GM23338 (cell line): Measurements from ENCODE around the gene VPS4A.

ENCODE experiments used
- CREB1 ChIP-seq: fragments of 250-450 bp; sonication (Bioruptor Pico); IDR thresholded peaks from 2 replicates; pipeline ENCODE4 v1.5.0; 2020; ENCODE audit warnings: low read depth, mild to moderate bottlenecking, moderate library complexity
- CTCF ChIP-seq, 2 experiments: fragments of 200-600 bp in 1 of 2; sonication (generic) in 1 of 2; conservative IDR thresholded peaks; 2 replicates each; pipeline versions ENCODE4 v1.5.1 to v1.6.1; 2016 to 2017; ENCODE audit warnings: antibody characterized with exemption in 2 of 2, low read depth in 2 of 2, mild to moderate bottlenecking in 2 of 2, moderate library complexity in 1 of 2
- EZH2 ChIP-seq: fragments of 200-600 bp; sonication (generic); IDR thresholded peaks from one replicate; pipeline ENCODE4 v1.8.0; 2017; ENCODE audit warnings: antibody characterized with exemption, mild to moderate bottlenecking, low read depth; ENCODE audit not compliant: unreplicated experiment
- EZH2phosphoT487 ChIP-seq: fragments of 200-600 bp; sonication (generic); IDR thresholded peaks from one replicate; pipeline ENCODE4 v1.8.1; 2018; ENCODE audit warnings: antibody characterized with exemption; ENCODE audit not compliant: unreplicated experiment
- JUNB ChIP-seq: IDR thresholded peaks from one replicate; pipeline ENCODE4 v1.6.1; 2016; ENCODE audit warnings: antibody characterized with exemption; ENCODE audit not compliant: unreplicated experiment
- POLR2AphosphoS5 ChIP-seq: IDR thresholded peaks from 2 replicates; pipeline ENCODE4 v1.6.1; 2016; ENCODE audit warnings: antibody characterized with exemption, low read depth
- TF ChIP-seq, protein P1 (sequence below): IDR thresholded peaks from one replicate; pipeline ENCODE4 v1.6.1; 2018; ENCODE audit warnings: antibody characterized with exemption; ENCODE audit not compliant: unreplicated experiment

DNA sequence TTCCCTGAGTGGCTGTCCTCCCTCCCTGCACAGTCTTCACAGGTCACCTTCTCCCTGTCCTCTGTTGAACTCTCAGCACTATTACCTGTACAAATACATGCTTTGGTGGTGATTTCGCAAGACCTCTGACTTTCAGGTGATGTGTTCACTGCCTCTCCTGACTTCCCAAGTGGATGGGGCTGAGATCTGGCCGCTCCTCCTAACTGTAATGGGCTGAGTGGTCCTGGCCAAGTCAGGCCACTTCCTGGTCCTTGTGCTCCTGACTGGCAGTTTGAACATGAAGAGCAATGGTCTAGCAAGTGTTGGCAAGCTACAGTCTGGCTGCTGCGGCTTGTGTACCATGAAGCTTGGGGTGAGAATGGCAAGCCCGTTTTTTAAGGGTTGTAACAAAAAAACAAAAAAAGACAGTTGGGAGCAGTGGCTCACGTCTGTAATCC is 52.1 kb downstream of the VPS4A start:
- TF ChIP-seq CREB1 (no peak), CTCF (conservative IDR thresholded peaks at IDR 0.05; ENCODE audit: low read depth in 2 of 2) (no peak), JUNB (no peak), EZH2 (no peak), POLR2AphosphoS5 (no peak), EZH2phosphoT487 (no peak)
- TF ChIP-seq, protein P1, sequence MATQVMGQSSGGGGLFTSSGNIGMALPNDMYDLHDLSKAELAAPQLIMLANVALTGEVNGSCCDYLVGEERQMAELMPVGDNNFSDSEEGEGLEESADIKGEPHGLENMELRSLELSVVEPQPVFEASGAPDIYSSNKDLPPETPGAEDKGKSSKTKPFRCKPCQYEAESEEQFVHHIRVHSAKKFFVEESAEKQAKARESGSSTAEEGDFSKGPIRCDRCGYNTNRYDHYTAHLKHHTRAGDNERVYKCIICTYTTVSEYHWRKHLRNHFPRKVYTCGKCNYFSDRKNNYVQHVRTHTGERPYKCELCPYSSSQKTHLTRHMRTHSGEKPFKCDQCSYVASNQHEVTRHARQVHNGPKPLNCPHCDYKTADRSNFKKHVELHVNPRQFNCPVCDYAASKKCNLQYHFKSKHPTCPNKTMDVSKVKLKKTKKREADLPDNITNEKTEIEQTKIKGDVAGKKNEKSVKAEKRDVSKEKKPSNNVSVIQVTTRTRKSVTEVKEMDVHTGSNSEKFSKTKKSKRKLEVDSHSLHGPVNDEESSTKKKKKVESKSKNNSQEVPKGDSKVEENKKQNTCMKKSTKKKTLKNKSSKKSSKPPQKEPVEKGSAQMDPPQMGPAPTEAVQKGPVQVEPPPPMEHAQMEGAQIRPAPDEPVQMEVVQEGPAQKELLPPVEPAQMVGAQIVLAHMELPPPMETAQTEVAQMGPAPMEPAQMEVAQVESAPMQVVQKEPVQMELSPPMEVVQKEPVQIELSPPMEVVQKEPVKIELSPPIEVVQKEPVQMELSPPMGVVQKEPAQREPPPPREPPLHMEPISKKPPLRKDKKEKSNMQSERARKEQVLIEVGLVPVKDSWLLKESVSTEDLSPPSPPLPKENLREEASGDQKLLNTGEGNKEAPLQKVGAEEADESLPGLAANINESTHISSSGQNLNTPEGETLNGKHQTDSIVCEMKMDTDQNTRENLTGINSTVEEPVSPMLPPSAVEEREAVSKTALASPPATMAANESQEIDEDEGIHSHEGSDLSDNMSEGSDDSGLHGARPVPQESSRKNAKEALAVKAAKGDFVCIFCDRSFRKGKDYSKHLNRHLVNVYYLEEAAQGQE: no peak
